Inflammatory macrophage (primary cell): ENCODE data around the gene XRCC1.
A peak's percentile ranks its signal among the peaks of the same experiment; 100 is the strongest.
"Not testable (repeated sequence)": the region's sequence is repeated elsewhere in the genome, so short reads cannot be mapped to it uniquely, and the experiment has no call there.

Experiments
- DNase-seq, 2 donors: peaks; one replicate each; pipeline ENCODE4 v3.0.0-alpha.2; 2020 to 2022

Gene XRCC1

GRCh38 chr19:43512399-43512798 is 62.9 kb downstream of the XRCC1 start:
- not testable (repeated sequence) for DNase-seq

GRCh38 chr19:43511324-43511723 is 64.0 kb downstream of the XRCC1 start:
- no peak for DNase-seq

GRCh38 chr19:43510713-43511112 is 64.6 kb downstream of the XRCC1 start:
- DNase-seq = no peak

- no peak for DNase-seq
These were observed 67.4 kb downstream of the XRCC1 start for GRCh38 chr19:43507880-43508279.

- no peak for DNase-seq
These were observed 68.7 kb downstream of the XRCC1 start for GRCh38 chr19:43506629-43507028.

DNA sequence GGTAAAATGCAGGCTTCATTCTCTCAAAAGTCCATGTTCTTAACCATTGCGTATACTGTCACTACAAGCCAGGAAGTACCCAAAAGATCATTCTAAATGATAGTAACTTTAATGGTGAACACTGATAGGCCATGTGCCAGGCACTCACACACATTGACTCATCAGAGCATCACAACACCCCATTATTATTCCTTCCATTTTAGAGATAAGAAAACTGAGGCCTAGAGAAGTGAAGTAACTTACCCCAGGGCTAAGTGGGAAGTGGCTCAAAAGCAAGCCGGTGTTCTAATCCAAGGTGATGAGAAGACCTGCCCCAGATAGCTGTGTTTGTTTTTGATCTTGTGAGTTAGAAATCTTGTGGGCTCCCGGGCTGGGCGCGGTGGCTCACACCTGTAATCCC is 69.4 kb downstream of the XRCC1 start:
- DNase-seq = no peak

- DNase-seq = no peak
These were observed 70.2 kb downstream of the XRCC1 start for GRCh38 chr19:43505186-43505456.

DNA sequence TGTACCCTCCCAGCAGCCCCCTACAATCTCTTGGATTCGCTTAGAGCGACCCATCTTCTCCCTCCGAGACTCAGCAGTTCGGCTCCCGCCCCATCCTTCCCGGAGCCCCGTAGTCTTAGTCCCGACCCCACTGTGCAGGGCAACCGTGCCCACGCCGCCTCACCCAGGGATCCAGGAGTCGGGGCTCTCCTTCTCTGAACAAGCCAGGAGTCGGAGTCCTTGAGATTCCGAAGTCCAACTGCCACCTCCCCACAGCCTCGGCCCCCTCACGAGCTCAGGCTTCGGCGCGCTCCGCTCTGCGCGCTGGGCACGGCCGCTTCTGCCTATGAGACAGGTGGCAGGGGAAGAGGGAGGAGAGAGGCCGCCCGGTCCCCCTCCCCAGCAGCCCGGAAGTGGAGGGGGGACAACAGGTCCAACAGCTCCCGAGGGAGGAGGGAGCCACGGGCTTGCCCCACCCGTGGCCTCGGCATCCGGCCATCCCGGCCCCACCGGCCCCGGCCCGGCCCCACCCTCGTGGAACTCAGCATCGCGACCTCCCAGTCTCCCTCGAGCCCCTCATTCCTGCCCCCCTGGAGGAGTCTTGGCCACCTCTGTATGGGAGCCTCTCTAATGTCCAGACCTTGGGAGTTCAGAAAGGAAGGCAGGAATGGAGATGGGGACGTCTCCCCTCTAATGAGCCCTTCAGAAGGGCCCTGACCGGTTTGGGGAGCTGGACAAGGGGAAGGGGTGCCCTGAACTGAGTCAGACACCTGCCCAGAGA is 70.7 kb downstream of the XRCC1 start, which contains the start of gene PHLDB3:
Gene PHLDB3 (minus strand): TSS at position 321 of the 760 bp plus-strand sequence. CDS start 628 bp downstream, outside the sequence.
- no peak for DNase-seq

DNA sequence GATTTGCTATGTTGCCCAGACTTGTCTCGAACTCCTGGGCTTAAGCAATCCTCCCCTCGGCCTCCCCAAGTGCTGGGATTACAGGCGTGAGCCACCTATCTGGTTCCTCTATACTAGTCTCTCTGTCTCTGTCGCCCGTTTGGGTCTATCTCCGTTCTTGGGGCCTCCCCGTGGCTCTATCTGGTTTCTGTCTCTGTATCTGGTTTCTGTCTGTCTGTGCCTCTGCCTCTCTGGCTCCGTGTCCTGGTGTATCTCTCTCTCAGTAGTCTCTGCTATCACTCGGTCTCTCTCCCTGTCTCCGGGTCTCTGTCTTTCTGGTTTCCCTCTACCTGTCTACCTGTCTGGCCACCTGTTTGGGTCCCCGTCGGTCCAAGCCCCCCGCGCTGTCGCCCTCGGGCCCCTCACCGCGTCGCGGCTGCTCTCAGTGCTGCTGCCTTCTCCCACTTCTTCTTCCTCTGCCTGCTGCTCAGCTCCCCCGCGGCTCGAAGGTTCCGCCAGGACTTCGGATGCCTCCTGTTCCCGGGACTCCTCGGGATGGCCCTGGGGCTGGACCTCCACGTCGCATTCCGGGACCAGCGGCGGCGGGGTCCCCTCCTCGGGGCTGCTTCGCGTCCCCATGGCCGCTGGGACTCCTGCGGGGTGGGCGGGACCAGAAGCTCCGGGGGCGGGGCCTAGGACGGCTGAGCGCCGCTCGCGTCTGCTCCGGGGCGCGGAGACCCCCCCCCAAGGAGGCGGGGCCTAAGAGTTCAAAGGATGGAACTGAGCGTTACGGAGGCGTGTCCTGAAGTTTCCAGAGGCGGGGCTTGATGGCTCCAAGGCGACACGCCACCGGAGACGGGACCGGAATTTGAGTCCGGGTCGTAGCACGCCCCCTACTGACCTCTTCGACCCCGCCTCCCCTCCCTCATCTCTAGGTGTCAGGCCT is 71.6 kb downstream of the XRCC1 start:
- peak; percentile 90 to 93 for DNase-seq

DNA sequence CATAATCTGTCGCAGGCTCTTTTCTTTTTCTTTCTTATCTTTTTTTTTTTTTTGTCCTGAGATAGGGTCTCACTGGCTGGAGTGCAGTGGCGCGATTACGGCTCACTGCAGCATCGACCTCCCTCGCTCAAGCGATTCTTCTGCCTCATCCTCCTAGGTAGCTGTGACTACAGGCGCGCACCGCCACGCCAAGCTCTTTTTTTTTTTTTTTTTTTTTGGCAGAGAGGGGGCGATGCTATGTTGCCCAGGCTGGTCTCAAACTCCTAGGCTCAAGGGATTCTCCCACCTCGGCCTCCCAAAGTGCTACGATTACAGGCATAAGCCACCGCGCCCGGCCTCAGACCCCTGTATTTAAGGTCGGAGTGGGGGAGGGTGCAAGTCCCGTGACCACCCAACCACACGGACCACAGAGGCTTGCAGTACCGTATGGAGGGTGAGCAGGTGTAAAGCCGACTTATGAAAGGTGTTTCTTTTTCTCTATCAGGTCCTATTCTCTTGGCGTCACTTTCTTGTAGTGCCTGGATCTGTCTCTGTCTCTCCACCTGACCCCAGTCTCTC is 72.8 kb downstream of the XRCC1 start:
- DNase-seq = no peak

DNA sequence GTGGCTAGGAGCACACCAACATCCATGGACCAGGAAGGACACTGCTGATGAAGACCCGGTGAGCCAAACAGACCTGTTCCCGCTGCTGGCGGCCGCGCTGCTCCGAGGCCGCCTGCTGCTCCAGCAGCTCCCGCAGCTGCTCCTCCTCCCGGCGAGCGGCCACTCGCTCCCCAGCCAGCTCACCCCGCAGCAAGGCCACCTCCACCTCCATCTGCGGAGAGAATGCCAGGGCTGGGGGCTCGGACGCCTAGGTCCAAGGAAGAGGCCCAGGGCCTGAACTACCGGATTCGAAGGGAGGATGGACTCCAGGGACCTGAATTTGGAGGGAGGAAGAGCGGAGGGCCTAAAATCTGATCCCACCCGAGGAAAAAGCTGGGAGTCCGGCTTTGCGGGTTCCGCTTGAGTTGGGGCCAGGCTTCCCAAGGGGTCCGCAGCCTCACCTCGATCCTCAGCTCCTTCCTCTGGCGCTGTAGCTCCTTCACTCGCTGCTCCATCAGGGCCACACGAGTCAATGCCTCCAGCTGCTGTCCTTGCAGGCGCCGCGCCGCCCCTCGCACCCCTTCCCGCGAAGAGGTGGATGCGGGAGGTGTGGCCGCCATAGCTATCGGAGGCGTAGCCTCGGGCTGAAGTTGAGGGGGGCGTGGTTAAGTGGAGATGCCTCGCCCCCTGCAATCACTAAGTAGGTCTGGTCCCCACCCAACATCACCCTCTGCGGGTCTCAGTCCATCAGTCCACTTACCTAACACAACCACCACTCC is 73.5 kb downstream of the XRCC1 start:
- DNase-seq = no peak

GRCh38 chr19:43499042-43499441 is 76.3 kb downstream of the XRCC1 start:
- no peak for DNase-seq

GRCh38 chr19:43498233-43498842 is 77.0 kb downstream of the XRCC1 start:
- DNase-seq = no peak

- DNase-seq = no peak
These were observed 78.4 kb downstream of the XRCC1 start for GRCh38 chr19:43496960-43497359.

GRCh38 chr19:43495082-43495481 is 80.2 kb downstream of the XRCC1 start:
- DNase-seq = no peak
